ENCODE results near the gene RIN3.
"Not testable (repeated sequence)": the region's sequence is repeated elsewhere in the genome, so short reads cannot be mapped to it uniquely, and the experiment has no call there.

Gene RIN3

GRCh38 chr14:92675976-92676375, 162.4 kb downstream of the RIN3 start:
- no peak for DNase-seq

DNA sequence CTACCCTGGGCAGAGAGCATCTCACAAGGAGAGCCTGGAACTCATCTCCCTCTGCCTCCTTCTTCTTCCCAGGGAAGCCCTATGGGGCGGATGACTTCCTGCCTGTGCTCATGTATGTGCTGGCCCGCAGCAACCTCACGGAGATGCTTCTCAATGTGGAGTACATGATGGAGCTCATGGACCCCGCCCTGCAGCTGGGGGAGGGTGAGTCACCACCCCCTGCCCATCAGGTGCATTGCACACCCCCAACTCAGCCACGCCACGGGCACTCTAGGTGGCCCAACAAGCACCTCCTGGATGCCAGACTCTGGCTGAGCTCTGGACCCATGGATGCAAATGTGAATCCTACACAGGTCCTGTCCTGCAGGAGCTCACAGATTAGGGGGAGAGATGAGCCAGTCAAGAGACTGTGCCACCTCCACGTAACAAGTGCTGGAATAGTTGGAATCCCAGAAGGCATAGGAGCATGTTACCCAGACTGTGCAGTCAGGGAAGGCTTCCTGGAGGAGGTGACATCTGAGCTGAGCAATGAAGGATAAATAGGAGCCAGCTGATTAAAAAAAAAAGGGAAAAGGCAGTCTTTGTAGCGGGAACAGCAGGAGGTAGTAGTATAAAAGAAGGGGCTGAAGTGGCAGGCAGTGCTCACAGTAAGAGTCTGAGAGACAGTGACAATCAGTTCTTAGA, 163.0 kb downstream of the RIN3 start:
- DNase-seq = no peak

- DNase-seq = no peak
These were observed 163.6 kb downstream of the RIN3 start for GRCh38 chr14:92677087-92677668.

DNA sequence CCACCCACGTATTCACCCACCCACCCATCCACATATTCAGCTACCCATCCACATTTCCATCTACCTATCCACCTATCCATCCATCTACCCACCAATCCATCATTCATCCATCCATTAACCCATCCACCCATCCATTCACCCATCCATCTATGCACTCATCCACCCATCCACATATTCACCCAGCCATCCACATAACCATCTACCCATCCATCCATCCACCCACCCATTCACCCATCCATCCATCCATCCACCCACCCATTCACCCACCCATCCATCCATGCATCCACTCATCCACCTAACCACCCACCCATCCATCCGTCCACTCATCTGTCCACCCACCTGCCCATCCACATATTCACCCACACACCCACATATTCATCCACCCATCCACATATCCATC, 164.4 kb downstream of the RIN3 start:
- no peak for DNase-seq

GRCh38 chr14:92678766-92679165, 165.2 kb downstream of the RIN3 start:
- DNase-seq = no peak

DNA sequence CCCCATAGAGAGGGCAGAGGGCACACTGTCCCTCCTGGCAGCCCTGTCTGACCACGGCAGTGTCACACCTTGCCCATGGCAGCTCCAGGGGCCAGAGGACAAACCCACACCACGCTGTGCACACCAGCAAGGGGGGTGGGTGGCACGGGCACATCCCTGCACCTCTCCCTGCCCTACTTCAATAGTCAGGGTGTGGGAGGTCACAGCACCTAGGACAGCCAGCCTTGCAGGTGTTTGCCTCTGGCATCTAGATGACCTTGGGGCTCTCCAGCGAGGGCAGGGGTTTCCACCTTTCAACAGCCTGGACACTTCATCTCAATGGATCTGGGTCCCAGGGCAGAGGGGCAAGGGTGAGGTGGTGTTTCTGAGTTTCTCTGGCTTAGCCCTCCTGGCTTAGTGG, 165.7 kb downstream of the RIN3 start:
- no peak for DNase-seq

- not testable (repeated sequence) for DNase-seq
These were observed 166.7 kb downstream of the RIN3 start for GRCh38 chr14:92680330-92680729.

GRCh38 chr14:92680781-92681650, 167.4 kb downstream of the RIN3 start:
- peak; percentile 34 for DNase-seq

DNA sequence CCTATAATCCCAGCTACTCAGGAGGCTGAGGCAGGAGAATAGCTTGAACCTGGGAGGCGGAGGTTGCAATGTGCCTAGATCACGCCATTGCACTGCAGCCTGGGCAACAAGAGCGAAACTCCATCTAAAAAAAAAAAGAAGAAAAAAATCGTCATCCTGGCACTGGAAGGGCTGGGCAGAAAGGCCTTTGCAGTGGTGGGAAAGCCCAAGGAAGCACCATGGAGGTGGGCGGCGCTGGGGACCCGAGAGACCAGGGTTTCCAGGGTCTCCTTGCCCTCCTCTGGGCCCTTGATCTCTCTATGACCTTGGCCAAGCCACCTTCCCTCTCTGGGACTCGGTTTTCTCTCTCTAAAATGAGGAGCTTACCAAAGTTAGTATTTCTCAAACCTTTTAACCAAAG, 169.5 kb downstream of the RIN3 start:
- DNase-seq = no peak

GRCh38 chr14:92684801-92685560, 171.4 kb downstream of the RIN3 start:
- DNase-seq = no peak

- no peak for DNase-seq
These were observed 172.3 kb downstream of the RIN3 start for GRCh38 chr14:92685784-92686355.

- DNase-seq = no peak
These were observed 172.9 kb downstream of the RIN3 start for GRCh38 chr14:92686411-92686899.

- DNase-seq = peak; percentile 87
These were observed 173.4 kb downstream of the RIN3 start for GRCh38 chr14:92686900-92687427.

GRCh38 chr14:92687681-92688433, 174.3 kb downstream of the RIN3 start:
- peak; percentile 97 for DNase-seq

GRCh38 chr14:92688434-92689375, 175.1 kb downstream of the RIN3 start:
- peak; percentile 44 for DNase-seq

DNA sequence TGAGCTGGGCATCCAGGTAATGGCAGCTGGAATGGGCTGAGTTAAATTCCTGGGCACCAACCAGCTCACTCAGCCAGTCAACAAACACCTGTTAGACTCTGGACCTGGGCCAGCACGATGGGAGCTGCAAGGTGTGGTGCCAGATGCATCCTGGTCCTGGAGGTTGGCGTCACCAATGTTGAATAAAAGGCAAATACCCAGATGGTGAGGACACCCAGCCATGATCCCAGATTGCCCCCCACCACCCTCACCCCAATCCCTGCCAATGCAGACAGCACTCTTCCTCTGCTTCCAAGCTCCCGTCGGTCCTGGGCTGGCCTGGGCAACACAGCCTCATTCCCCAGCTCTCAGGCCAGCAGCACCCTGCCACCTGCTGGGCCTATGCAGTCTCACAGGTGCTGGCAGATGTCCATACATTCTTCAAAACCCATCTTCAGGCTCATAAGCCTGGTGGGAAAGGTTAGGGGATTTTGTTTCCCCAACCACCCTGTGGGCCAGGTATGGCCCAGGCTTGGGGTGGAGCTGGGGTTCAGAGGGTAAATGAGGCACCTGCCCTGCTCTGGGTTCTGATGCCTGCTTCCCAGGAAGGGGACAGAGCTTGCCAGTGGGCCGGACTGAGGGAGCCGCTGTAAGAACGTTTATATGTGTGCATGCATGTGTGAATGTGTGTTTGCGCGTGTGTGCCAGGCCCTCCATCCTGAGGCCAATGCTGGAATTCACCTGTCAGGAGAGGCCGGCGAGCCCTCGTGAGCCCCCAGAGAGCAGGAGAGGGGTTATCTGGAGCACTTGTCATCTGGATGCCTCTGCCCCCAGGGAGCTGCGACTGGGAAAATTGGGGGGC, 176.8 kb downstream of the RIN3 start:
- DNase-seq = peak; percentile 88

GRCh38 chr14:92692822-92693226, 179.2 kb downstream of the RIN3 start:
- peak; percentile 100 for DNase-seq

- DNase-seq = peak; percentile 91
These were observed 180.6 kb downstream of the RIN3 start for GRCh38 chr14:92693998-92694795.

All from COR-L47 (cell line).